GM15510 (cell line): ENCODE results near the gene PRDM11.

Experiments used
- POLR2A ChIP-seq: IDR thresholded peaks from 3 replicates; pipeline ENCODE4 v1.6.1; 2011; ENCODE audit warnings: borderline replicate concordance; ENCODE audit not compliant: insufficient read length; ENCODE audit errors: extremely low read depth

The PRDM11 gene

GRCh38 chr11:45146072-45147016 lies at the start of gene PRDM11:
Gene PRDM11 (plus strand): TSS chr11:45146639. CDS start chr11:45181767, 35,128 bp downstream.
- peak; percentile 31 for TF ChIP-seq POLR2A

GRCh38 chr11:45097721-45098493 lies 48.5 kb upstream of the PRDM11 start:
- no peak for TF ChIP-seq POLR2A

- no peak for TF ChIP-seq POLR2A
Observed at GRCh38 chr11:45098929-45099328, 47.5 kb upstream of the PRDM11 start.

GRCh38 chr11:45100339-45100738 lies 46.1 kb upstream of the PRDM11 start:
- TF ChIP-seq POLR2A, result no peak

GRCh38 chr11:45102361-45102809 lies 44.1 kb upstream of the PRDM11 start:
- TF ChIP-seq POLR2A, result no peak

GRCh38 chr11:45102810-45103621 lies 43.4 kb upstream of the PRDM11 start:
- no peak for TF ChIP-seq POLR2A

- TF ChIP-seq POLR2A, result no peak
Observed at GRCh38 chr11:45104006-45104789, 42.2 kb upstream of the PRDM11 start.

GRCh38 chr11:45104790-45105084 lies 41.7 kb upstream of the PRDM11 start:
- TF ChIP-seq POLR2A, result no peak

- no peak for TF ChIP-seq POLR2A
Observed at GRCh38 chr11:45105233-45105983, 41.0 kb upstream of the PRDM11 start.

- no peak for TF ChIP-seq POLR2A
Observed at GRCh38 chr11:45105984-45106375, 40.5 kb upstream of the PRDM11 start.

- no peak for TF ChIP-seq POLR2A
Observed at GRCh38 chr11:45106440-45106839, 40.0 kb upstream of the PRDM11 start.

- no peak for TF ChIP-seq POLR2A
Observed at GRCh38 chr11:45107029-45107428, 39.4 kb upstream of the PRDM11 start.
